Tibial nerve (tissue), 3 donors: ENCODE data around the gene SLC25A42.

Source experiments
- POLR2A ChIP-seq, 2 donors: fragments of 450-650 bp; IDR thresholded peaks; one replicate each; pipeline ENCODE4 v1.6.1; 2017; ENCODE audit warnings: antibody characterized with exemption in 2 of 2, mild to moderate bottlenecking in 2 of 2, moderate library complexity in 2 of 2
- TF ChIP-seq, protein P1 (sequence below), 5 experiments: fragments of 200-600 bp in 3 of 5; fragments of 450-650 bp in 2 of 5; sonication (generic) in 3 of 5; IDR thresholded peaks; one replicate each; pipeline ENCODE4 v1.5.1; 2016 to 2019; ENCODE audit warnings: antibody characterized with exemption in 5 of 5, mild to moderate bottlenecking in 3 of 5, moderate library complexity in 2 of 5

DNA sequence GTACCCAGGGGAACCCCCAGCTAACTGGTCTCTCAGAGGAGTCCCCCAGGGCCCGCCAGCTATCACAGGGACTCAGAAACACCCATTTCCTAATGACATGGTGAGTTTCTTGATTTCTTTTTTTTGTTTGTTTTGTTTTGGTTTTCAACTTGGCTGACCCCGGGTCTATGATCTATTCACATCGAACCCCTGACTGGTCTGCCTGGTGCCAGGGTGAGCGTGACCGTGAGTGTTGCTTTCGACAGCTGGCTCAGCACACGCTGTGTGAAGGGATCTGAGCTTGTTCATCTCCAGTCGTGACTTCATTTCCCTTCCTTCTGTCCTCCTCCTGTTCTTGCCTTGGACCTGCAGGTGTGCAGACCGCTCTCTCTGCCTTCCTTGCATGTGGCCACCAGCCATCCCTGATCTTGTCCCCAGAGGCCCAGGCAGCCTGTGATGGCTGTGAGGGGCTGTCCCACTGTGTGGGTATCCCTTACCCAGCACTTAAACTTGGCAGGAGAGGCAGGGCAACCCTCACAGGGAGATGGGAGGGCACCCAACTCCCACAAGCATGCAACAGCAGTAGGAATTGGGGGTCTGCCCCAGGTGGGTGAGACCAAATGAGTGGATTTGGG lies 48.3 kb downstream of the SLC25A42 start:
- TF ChIP-seq, protein P1, sequence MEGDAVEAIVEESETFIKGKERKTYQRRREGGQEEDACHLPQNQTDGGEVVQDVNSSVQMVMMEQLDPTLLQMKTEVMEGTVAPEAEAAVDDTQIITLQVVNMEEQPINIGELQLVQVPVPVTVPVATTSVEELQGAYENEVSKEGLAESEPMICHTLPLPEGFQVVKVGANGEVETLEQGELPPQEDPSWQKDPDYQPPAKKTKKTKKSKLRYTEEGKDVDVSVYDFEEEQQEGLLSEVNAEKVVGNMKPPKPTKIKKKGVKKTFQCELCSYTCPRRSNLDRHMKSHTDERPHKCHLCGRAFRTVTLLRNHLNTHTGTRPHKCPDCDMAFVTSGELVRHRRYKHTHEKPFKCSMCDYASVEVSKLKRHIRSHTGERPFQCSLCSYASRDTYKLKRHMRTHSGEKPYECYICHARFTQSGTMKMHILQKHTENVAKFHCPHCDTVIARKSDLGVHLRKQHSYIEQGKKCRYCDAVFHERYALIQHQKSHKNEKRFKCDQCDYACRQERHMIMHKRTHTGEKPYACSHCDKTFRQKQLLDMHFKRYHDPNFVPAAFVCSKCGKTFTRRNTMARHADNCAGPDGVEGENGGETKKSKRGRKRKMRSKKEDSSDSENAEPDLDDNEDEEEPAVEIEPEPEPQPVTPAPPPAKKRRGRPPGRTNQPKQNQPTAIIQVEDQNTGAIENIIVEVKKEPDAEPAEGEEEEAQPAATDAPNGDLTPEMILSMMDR (IDR thresholded peaks at IDR 0.05), result no peak
- no peak for TF ChIP-seq POLR2A (IDR thresholded peaks at IDR 0.05)
